ENCODE measurements around the gene CAMKK1. TPM values are rescaled to one million over a fixed set of nuclear protein-coding genes. Genes with fewer than 3 reads are reported as not detected.
A peak's percentile ranks its signal among the peaks of the same experiment; 100 is the strongest.

The CAMKK1 gene
- total RNA-seq, 1 donor from 2014 or later, result 3.6 TPM

DNA sequence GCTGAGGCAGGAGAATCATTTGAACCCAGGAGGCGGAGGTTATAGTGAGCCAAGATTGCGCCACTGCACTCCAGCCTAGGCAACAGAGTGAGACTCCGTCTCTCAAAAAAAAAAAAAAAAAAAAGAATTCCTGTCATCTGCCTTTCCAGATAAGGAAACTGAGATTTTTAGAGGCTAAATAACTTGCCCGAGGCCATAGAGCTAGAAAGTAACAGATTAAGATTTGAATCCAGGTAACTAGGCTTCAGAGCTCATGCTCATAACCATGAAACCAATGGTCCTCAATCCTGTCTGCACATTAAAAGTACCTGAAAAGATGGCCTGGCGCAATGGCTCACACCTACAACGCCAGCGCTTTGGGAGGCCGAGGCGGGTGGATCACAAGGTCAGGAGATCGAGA is 56.3 kb downstream of the CAMKK1 start:
- no peaks in the 10 kb centered on the region for H3K27me3 ChIP-seq
- no peaks in the 10 kb centered on the region for H3K9me3 ChIP-seq
- H3K27ac ChIP-seq, result no peak overlapping the region
- H3K36me3 ChIP-seq, result peaks cover 15 to 56% of the 10 kb centered on the region in 2 donors
- intact Hi-C loops (cut with DNase I), result no loop called here
- TF ChIP-seq, protein P1, sequence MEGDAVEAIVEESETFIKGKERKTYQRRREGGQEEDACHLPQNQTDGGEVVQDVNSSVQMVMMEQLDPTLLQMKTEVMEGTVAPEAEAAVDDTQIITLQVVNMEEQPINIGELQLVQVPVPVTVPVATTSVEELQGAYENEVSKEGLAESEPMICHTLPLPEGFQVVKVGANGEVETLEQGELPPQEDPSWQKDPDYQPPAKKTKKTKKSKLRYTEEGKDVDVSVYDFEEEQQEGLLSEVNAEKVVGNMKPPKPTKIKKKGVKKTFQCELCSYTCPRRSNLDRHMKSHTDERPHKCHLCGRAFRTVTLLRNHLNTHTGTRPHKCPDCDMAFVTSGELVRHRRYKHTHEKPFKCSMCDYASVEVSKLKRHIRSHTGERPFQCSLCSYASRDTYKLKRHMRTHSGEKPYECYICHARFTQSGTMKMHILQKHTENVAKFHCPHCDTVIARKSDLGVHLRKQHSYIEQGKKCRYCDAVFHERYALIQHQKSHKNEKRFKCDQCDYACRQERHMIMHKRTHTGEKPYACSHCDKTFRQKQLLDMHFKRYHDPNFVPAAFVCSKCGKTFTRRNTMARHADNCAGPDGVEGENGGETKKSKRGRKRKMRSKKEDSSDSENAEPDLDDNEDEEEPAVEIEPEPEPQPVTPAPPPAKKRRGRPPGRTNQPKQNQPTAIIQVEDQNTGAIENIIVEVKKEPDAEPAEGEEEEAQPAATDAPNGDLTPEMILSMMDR (IDR thresholded peaks at IDR 0.05), result no peak
- H3K4me1 ChIP-seq, result peaks cover 0 to 5% of the 10 kb centered on the region in 2 donors
- no peak for DNase-seq (ENCODE audit: low spot score in 2 of 2)
- no peak overlapping the region for H3K4me3 ChIP-seq

DNA sequence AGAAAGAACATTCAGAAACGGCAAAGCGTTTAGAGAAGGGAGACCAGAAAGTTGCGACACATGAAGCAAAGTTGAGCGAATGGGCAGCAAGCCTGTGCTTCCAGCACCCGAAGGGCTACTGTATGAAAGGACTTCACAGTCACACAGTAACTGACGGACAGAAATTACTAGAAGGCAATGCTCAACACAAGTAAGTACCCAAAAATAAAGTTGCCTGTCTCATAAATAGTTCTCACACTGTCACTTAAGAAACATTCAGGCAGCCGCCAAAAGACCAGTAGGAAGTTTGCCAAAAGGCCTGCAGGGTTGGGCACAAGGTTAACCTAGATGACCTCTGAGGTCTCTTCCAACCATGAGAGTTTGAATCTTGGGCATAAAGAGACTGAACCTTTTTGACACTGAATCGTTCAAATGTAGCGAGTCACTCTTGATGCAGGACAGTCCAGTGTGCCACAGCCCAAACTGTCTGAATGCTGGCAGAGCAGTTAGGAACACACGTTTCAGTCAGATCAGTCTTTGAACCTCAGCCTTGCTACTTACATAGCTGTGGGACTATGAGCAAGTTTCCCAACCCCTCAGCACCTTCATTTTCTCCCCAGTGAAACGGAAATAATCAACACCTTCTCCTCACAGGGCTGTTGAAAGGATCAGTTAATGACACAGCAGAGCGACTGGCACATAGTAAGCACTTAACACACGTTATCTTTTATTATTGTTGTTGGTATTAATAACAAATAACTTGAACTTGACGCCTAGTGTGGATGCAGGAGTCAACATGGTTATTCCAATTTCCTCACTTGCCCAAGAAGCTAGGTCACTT is 57.2 kb downstream of the CAMKK1 start:
- H3K4me3 ChIP-seq, result no peak overlapping the region
- TF ChIP-seq, protein P1 (IDR thresholded peaks at IDR 0.05), result no peak
- DNase-seq (ENCODE audit: low spot score in 2 of 2), result no peak
- peak overlapping the region in 1 of 2 donors; percentile 2 for H3K27ac ChIP-seq
- peaks cover 15 to 53% of the 10 kb centered on the region in 2 donors for H3K36me3 ChIP-seq
- intact Hi-C loops (cut with DNase I), result no loop called here
- peaks cover 0 to 5% of the 10 kb centered on the region in 2 donors for H3K4me1 ChIP-seq
- H3K9me3 ChIP-seq, result no peaks in the 10 kb centered on the region
- H3K27me3 ChIP-seq, result no peaks in the 10 kb centered on the region

DNA sequence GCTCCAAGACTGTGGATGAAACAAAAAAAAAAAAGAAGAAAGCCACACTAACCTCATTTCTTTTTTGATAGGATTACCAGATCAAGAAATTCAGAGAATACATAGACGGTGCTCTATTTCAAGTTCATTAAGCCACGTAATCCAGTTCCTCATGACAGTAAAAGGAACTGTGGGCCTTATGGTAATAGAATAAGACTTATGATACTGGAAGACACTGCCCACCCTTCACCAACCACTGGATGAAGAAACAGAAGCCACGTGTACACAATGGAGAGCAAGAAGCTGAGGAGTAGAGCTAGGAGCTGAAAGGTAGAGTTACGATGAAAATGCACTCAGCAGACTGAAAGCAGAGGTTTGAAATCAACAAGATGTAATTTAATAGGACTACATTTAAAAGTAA is 58.0 kb downstream of the CAMKK1 start:
- TF ChIP-seq, protein P1 (IDR thresholded peaks at IDR 0.05), result no peak
- no peak overlapping the region for H3K4me3 ChIP-seq
- peaks cover 0 to 5% of the 10 kb centered on the region in 2 donors for H3K4me1 ChIP-seq
- no peak overlapping the region for H3K27ac ChIP-seq
- no peaks in the 10 kb centered on the region for H3K27me3 ChIP-seq
- no peak for DNase-seq (ENCODE audit: low spot score in 2 of 2)
- intact Hi-C loops (cut with DNase I), result no loop called here
- no peaks in the 10 kb centered on the region for H3K9me3 ChIP-seq
- peaks cover 14 to 46% of the 10 kb centered on the region in 2 donors for H3K36me3 ChIP-seq

DNA sequence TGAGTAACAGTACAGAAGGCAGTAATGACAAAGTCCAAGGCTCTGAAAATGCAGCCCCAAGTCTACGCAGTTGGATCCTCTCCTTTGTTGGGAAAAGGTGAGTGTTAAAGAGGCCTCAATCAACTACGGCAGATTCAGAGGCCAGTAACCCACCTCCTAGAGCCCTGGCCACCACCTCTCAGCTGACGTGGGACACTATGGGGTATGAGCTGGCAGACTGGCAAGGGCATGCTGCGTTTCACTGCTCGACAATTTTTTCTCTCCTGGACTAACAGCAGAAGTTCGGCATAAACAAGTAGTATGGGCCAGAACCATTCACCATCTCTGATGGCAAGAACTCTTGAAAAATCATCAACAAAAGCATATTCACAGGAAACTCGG is 64.0 kb downstream of the CAMKK1 start:
- Histone ChIP-seq H3K36me3 (peaks cover 34 to 44% of the 10 kb centered on the region in 2 donors), H3K27ac (no peak overlapping the region), H3K4me1 (peaks cover 0 to 9% of the 10 kb centered on the region in 2 donors), H3K4me3 (no peak overlapping the region), H3K9me3 (no peaks in the 10 kb centered on the region), H3K27me3 (no peaks in the 10 kb centered on the region)
- no peak for DNase-seq (ENCODE audit: low spot score in 2 of 2)
- TF ChIP-seq, protein P1 (IDR thresholded peaks at IDR 0.05), result no peak
- intact Hi-C loops (cut with DNase I), result loop anchor here (5.0 kb wide), 1 partner anchor 92 kb away; no protein-coding TSS in a partner anchor

DNA sequence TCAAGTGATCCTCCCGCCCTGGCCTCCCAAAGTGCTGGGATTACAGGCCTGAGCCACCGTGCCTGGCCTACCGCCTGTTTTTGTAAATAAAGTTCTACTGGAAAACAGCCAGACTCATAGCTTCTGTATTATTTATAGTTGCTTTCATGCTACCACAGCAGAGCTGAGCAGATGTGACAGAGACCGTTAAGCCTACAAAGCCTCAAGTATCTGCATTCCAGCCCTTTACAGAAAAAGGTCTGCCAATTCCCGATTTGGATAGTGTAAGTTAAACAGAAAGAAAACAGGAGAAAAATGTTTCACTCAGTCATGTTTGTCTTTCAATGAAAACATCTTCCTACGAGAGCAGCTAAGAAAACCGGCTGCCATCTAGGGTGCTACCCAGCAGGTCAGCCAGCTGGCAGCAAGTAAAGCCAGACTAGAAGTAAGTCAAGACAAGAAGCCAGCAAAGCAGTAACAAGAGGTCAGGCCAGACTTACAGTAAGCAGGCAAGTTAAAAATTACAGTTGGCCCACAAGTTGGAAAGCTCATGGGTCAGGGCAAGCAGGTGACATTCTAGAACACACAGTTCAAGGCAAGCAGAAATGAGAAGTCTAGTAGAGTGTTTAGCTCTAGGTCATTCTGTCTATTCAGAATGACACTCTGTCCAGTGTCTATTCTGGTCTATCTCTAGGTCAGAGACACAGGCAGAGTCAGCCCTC is 64.6 kb downstream of the CAMKK1 start:
- no peaks in the 10 kb centered on the region for H3K27me3 ChIP-seq
- H3K36me3 ChIP-seq, result peaks cover 39 to 48% of the 10 kb centered on the region in 2 donors
- peaks cover 0 to 9% of the 10 kb centered on the region in 2 donors for H3K4me1 ChIP-seq
- no peaks in the 10 kb centered on the region for H3K9me3 ChIP-seq
- H3K27ac ChIP-seq, result peak overlapping the region in 1 of 2 donors; percentile 19
- no peak overlapping the region for H3K4me3 ChIP-seq
- TF ChIP-seq, protein P1 (IDR thresholded peaks at IDR 0.05), result no peak
- no peak for DNase-seq (ENCODE audit: low spot score in 2 of 2)
- intact Hi-C loops (cut with DNase I), result loop anchor here (5.0 kb wide), 1 partner anchor 91 kb away; no protein-coding TSS in a partner anchor
